Measurements from ENCODE around the gene DAPK2. TPM values are rescaled to one million over a fixed set of nuclear protein-coding genes. Genes with fewer than 3 reads are reported as not detected.
A peak's percentile ranks its signal among the peaks of the same experiment; 100 is the strongest.

The DAPK2 gene
- polyA plus RNA-seq, 1 of the 3 experiments (the other 2 are of a cell fraction): 1.4 TPM

DNA sequence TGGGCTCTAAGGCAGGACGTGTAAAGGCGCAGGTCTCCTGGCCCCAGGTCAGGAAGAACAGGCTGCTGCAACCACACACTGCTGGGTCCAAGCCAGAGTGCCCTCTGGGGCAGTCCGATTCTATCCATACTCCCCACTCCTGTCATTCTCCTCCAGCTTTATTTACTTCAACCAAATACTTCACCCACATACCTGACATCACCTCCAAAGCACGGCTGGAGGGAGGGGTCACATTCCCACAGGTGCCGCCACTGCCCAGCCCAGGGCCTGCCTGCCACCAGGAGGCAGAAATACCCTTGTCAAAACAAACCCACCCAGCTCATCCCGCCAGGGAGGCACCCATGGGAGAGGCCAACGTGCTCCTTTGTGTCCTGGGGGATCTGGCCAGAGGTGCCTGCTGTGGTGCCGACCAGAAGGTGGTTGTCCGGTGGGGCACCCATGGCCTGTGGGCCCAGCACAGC lies 100.4 kb downstream of the DAPK2 start:
- Histone ChIP-seq H3K4me1 (ENCODE audit: control insufficient read depth in 1 of 2, insufficient read depth in 2 of 2, low read depth in 1 of 2, low read length in 1 of 2) (peaks cover 0 to 12% of the 10 kb centered on the region in 2 experiments; a peak in 1 of 4 replicates), H3K4me2 (no peak overlapping the region), H3K36me3 (replicated peaks in 1 of 2; ENCODE audit: control insufficient read depth in 1 of 2, insufficient read depth in 2 of 2, low read length in 1 of 2) (no peaks in the 10 kb centered on the region), H3F3A (replicated peaks; ENCODE audit: insufficient read depth) (peaks cover 10% of the 10 kb centered on the region), H3K9me3 (no peaks in the 10 kb centered on the region), H3K4me3 (ENCODE audit: low read depth in 2 of 2, low read length in 1 of 2) (no peak overlapping the region), H4K20me1 (ENCODE audit: insufficient read depth) (no peaks in the 10 kb centered on the region), H3K9ac (no peak overlapping the region), H3K27me3 (ENCODE audit: insufficient read depth) (no peaks in the 10 kb centered on the region), H3K79me2 (ENCODE audit: insufficient read depth) (no peaks in the 10 kb centered on the region), H3K9me2 (no peaks in the 10 kb centered on the region), H2AFZ (ENCODE audit: low read depth) (0 out of 2 replicates have a peak overlapping the region, but pooled peaks have one; percentile 42), H3K27ac (ENCODE audit: low read depth in 2 of 2, low read length in 1 of 2) (no peak overlapping the region)
- ChIA-PET CTCF (interaction anchor here (0.6 to 3.5 kb wide), 48 partner anchors 9 to 322 kb away, joined by 3 to 29 read pairs (median 5); partner anchors contain the start of gene DAPK2), POLR2A (no interaction called here)
- DNase-seq: no peak
- TF ChIP-seq CHD2 (IDR thresholded peaks at IDR 0.05; ENCODE audit: low read length, partially characterized antibody): no peak
- no peak for TF ChIP-seq PBX3 (IDR thresholded peaks at IDR 0.05)
- TF ChIP-seq MEF2A (IDR thresholded peaks at IDR 0.05; ENCODE audit: borderline replicate concordance, low read depth): no peak
- TF ChIP-seq TEAD4 (IDR thresholded peaks at IDR 0.05; ENCODE audit: borderline replicate concordance, insufficient read depth): no peak
- TF ChIP-seq, protein P1, sequence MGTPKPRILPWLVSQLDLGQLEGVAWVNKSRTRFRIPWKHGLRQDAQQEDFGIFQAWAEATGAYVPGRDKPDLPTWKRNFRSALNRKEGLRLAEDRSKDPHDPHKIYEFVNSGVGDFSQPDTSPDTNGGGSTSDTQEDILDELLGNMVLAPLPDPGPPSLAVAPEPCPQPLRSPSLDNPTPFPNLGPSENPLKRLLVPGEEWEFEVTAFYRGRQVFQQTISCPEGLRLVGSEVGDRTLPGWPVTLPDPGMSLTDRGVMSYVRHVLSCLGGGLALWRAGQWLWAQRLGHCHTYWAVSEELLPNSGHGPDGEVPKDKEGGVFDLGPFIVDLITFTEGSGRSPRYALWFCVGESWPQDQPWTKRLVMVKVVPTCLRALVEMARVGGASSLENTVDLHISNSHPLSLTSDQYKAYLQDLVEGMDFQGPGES (IDR thresholded peaks at IDR 0.05; ENCODE audit: low read depth, low read length): no peak
- no peak for TF ChIP-seq MXI1 (IDR thresholded peaks at IDR 0.05; ENCODE audit: low read depth, low read length)
- WGBS (ENCODE audit: low lambda C conversion rate): 90% methylated on average over 4 of the region's 9 CpGs

DNA sequence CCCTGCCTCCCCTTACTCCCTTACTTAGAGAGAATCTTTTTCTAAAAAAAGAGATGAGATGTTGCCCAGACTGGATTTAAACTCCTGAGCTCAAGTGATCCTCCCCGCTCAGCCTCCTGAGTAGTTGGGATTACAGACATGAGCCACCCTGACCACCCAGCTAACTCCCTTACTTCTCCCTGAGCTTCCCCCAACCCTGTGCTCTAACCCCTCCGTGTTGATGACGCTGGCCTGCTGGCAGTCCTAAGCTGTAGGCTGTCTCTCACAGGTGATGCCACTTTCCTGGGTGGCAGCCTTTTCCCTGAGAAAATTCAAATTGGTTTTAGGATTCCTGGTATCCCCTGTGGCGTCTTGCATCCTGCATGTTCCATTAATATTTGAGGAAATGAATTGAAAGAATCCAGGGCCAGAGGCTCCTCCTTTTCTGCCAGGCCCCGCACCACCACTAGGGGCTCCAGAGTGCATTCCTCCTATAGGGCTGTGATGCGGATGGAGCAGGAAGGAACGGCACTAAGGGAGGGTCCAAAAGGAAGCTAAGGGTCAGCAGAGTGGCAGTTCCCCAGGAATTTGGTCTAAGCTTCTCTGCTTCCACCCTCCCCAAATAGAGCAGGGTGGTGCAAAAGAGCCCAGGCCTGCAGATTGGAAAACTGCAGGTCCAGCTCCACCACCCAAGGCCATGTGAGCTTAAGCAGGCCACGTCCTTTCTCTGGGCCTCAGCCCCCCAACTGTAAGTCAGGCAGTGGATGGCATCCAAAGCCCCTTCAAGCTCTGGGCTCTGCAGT lies 101.1 kb downstream of the DAPK2 start:
- DNase-seq: peak; percentile 84
- Histone ChIP-seq H3K9ac (no peak overlapping the region), H3K79me2 (ENCODE audit: insufficient read depth) (no peaks in the 10 kb centered on the region), H3K27ac (ENCODE audit: low read depth in 2 of 2, low read length in 1 of 2) (no peak overlapping the region), H4K20me1 (ENCODE audit: insufficient read depth) (no peaks in the 10 kb centered on the region), H3K27me3 (ENCODE audit: insufficient read depth) (no peaks in the 10 kb centered on the region), H3K4me3 (ENCODE audit: low read depth in 2 of 2, low read length in 1 of 2) (no peak overlapping the region; a peak in 1 of 4 replicates), H3K36me3 (replicated peaks in 1 of 2; ENCODE audit: control insufficient read depth in 1 of 2, insufficient read depth in 2 of 2, low read length in 1 of 2) (no peaks in the 10 kb centered on the region), H3F3A (replicated peaks; ENCODE audit: insufficient read depth) (peaks cover 3% of the 10 kb centered on the region), H2AFZ (ENCODE audit: low read depth) (peak overlapping the region; percentile 42; the same call in 1 of the 2 replicates), H3K4me2 (no peak overlapping the region), H3K4me1 (ENCODE audit: control insufficient read depth in 1 of 2, insufficient read depth in 2 of 2, low read depth in 1 of 2, low read length in 1 of 2) (peaks cover 0 to 12% of the 10 kb centered on the region in 2 experiments; a peak in 1 of 4 replicates), H3K9me2 (no peaks in the 10 kb centered on the region), H3K9me3 (no peaks in the 10 kb centered on the region)
- POLR2A ChIA-PET: no interaction called here
- no peak for TF ChIP-seq CHD2 (IDR thresholded peaks at IDR 0.05; ENCODE audit: low read length, partially characterized antibody)
- no peak for TF ChIP-seq FOSL2 (IDR thresholded peaks at IDR 0.05; ENCODE audit: borderline replicate concordance, low read depth)
- TF ChIP-seq RAD21 (IDR thresholded peaks at IDR 0.05; ENCODE audit: low read length): peak; percentile 58
- peak; percentile 24 for TF ChIP-seq SMC3 (IDR thresholded peaks at IDR 0.05; ENCODE audit: low read depth, low read length)
- TF ChIP-seq, protein P2, sequence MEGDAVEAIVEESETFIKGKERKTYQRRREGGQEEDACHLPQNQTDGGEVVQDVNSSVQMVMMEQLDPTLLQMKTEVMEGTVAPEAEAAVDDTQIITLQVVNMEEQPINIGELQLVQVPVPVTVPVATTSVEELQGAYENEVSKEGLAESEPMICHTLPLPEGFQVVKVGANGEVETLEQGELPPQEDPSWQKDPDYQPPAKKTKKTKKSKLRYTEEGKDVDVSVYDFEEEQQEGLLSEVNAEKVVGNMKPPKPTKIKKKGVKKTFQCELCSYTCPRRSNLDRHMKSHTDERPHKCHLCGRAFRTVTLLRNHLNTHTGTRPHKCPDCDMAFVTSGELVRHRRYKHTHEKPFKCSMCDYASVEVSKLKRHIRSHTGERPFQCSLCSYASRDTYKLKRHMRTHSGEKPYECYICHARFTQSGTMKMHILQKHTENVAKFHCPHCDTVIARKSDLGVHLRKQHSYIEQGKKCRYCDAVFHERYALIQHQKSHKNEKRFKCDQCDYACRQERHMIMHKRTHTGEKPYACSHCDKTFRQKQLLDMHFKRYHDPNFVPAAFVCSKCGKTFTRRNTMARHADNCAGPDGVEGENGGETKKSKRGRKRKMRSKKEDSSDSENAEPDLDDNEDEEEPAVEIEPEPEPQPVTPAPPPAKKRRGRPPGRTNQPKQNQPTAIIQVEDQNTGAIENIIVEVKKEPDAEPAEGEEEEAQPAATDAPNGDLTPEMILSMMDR (IDR thresholded peaks at IDR 0.05): peak; percentile 92
- CTCF ChIA-PET: interaction anchor here (0.6 to 3.5 kb wide), 51 partner anchors 10 to 322 kb away, joined by 3 to 29 read pairs (median 4); partner anchors contain the start of gene DAPK2
- 55% methylated on average over 7 of the region's 8 CpGs for WGBS (ENCODE audit: low lambda C conversion rate)

All from SK-N-SH (cell line).